ENCODE measurements around the gene SAPCD2. TPM values are rescaled to one million over a fixed set of nuclear protein-coding genes. Genes with fewer than 3 reads are reported as not detected.

Gene SAPCD2
- total and polyA plus RNA-seq, 2 of the 8 experiments (the other 6 are each of a cell fraction or from before 2014, with no cell fraction given): 12.7 to 32.1 TPM

- no peaks in the 10 kb centered on the region for H3K79me1 ChIP-seq (ENCODE audit: low read depth, low read length)
- CTCF ChIA-PET (ENCODE audit: partially characterized antibody): interaction anchor here (0.7 to 8.6 kb wide), 6 partner anchors 9 to 173 kb away, joined by 3 to 156 read pairs (median 4); partner anchors contain the start of genes RNF224 and SAPCD2
- no peak within 1 kb of the TSS for H3K14ac ChIP-seq (ENCODE audit: insufficient read length)
- H4K8ac ChIP-seq (ENCODE audit: extremely low read depth, insufficient read depth, low read length): peak within 1 kb of the TSS; percentile 25; the same call in 1 of the 2 replicates
- H3K23ac ChIP-seq (ENCODE audit: insufficient read length): no peak within 1 kb of the TSS
- H3K4me1 ChIP-seq (replicated peaks in 1 of 4; ENCODE audit: control insufficient read depth in 3 of 4, insufficient read depth in 4 of 4, low read length in 3 of 4): peaks cover 0 to 18% (median 11%) of the 10 kb centered on the region in 4 experiments; a peak in 5 of 7 replicates
- FAIRE-seq (no peak), DNase-seq (ENCODE audit: low read depth in 1 of 2, low spot score in 2 of 2) (peak in 1 of 2 experiments; percentile 74)
- H2BK5ac ChIP-seq (ENCODE audit: low read depth, low read length): no peak within 1 kb of the TSS
- peak within 1 kb of the TSS; percentile 18 to 65 (median 31) for H3K4me3 ChIP-seq (ENCODE audit: extremely low read depth in 1 of 4, insufficient read depth in 2 of 4, low read depth in 3 of 4, low read length in 4 of 4)
- H4K20me1 ChIP-seq (replicated peaks in 1 of 2; ENCODE audit: control insufficient read depth in 1 of 2, insufficient read depth in 2 of 2, low read length in 2 of 2): peaks cover 0 to 6% of the 10 kb centered on the region in 2 experiments
- H2BK12ac ChIP-seq (ENCODE audit: low read depth, low read length): peak within 1 kb of the TSS; percentile 75; the same call in 1 of the 2 replicates
- H2BK120ac ChIP-seq (replicated peaks; ENCODE audit: low read depth, low read length): no peak within 1 kb of the TSS
- POLR2A ChIA-PET (ENCODE audit: partially characterized antibody): interaction anchor here (0.9 to 1.3 kb wide), 3 partner anchors 10 to 187 kb away, joined by 3 read pairs; partner anchors contain the start of gene TUBB4B
- H4K91ac ChIP-seq (replicated peaks; ENCODE audit: insufficient read length, low read length): no peak within 1 kb of the TSS
- no peaks in the 10 kb centered on the region for H3K9me3 ChIP-seq (ENCODE audit: insufficient read depth in 2 of 2, low read depth in 1 of 2, low read length in 1 of 2)
- no peaks in the 10 kb centered on the region for H3K36me3 ChIP-seq (ENCODE audit: control insufficient read depth in 2 of 4, insufficient read depth in 4 of 4, low read length in 3 of 4)
- peaks cover 14 to 60% (median 47%) of the 10 kb centered on the region in 4 experiments for H3K27me3 ChIP-seq (replicated peaks in 1 of 4; ENCODE audit: control insufficient read depth in 3 of 4, extremely low read depth in 1 of 4, insufficient read depth in 3 of 4, low read length in 3 of 4)
- peak within 1 kb of the TSS; percentile 75; the same call in 1 of the 2 replicates for H2AK5ac ChIP-seq (ENCODE audit: low read depth, low read length)
- H3K79me2 ChIP-seq (ENCODE audit: control insufficient read depth in 1 of 2, insufficient read depth in 2 of 2, low read length in 2 of 2): no peaks in the 10 kb centered on the region
- 0 out of 2 replicates have a peak within 1 kb of the TSS, but pooled peaks have one; percentile 35 for H2AFZ ChIP-seq (ENCODE audit: low read length)
- H2BK15ac ChIP-seq (ENCODE audit: low read length): peak within 1 kb of the TSS; percentile 88; the same call in 1 of the 2 replicates
- peaks cover 9% of the 10 kb centered on the region; the same call in 1 of the 2 replicates for H3K23me2 ChIP-seq (ENCODE audit: low read depth, low read length)
- no peak within 1 kb of the TSS for H3K4ac ChIP-seq (replicated peaks; ENCODE audit: insufficient read length, low read depth, low read length)
- H4K5ac ChIP-seq (ENCODE audit: insufficient read length, low read depth, low read length): no peak within 1 kb of the TSS
- H3K27ac ChIP-seq (ENCODE audit: low read depth, low read length): no peak within 1 kb of the TSS
- H3K9ac ChIP-seq (replicated peaks in 1 of 4; ENCODE audit: extremely low read depth in 1 of 4, low read depth in 3 of 4, low read length in 3 of 4): no peak within 1 kb of the TSS
- H3K18ac ChIP-seq (ENCODE audit: extremely low read depth, low read length): peak within 1 kb of the TSS; percentile 78
- peak within 1 kb of the TSS; percentile 62 to 65 for H3K4me2 ChIP-seq (ENCODE audit: insufficient read depth in 1 of 2, low read depth in 2 of 2, low read length in 2 of 2)
- no peak within 1 kb of the TSS for H3K56ac ChIP-seq (replicated peaks; ENCODE audit: insufficient read length, low read depth, low read length)
- no peak within 1 kb of the TSS for H2BK20ac ChIP-seq (ENCODE audit: low read length)
- 34% methylated on average over 37 of the region's 90 CpGs; no CpG with 5 or more reads in 1 of the 2 experiments for WGBS, 2 experiments (ENCODE audit: extremely low coverage in 1 of 2, insufficient coverage in 1 of 2, insufficient read length in 1 of 2, insufficient replicate concordance in 2 of 2, low coverage in 1 of 2, low lambda C conversion rate in 2 of 2, missing lambda C conversion rate in 1 of 2)
- TF ChIP-seq E2F6 (IDR thresholded peaks at IDR 0.05) (peak; percentile 57), MAX (IDR thresholded peaks at IDR 0.05) (0 out of 2 replicates have a peak, but pooled peaks have one; percentile 37), EZH2 (IDR thresholded peaks at IDR 0.05; ENCODE audit: low read depth, low read length, severe bottlenecking) (peak; percentile 51), BACH1 (IDR thresholded peaks at IDR 0.05; ENCODE audit: low read length) (no peak), RAD21 (IDR thresholded peaks at IDR 0.05 in 1 of 2, conservative IDR thresholded peaks at IDR 0.05 in 1 of 2; ENCODE audit: low read depth in 2 of 2, low read length in 2 of 2) (no peak), SUZ12 (IDR thresholded peaks at IDR 0.05; ENCODE audit: low read length) (peak; percentile 9)
These were observed 16.1 kb downstream of the SAPCD2 start, which contains the start of gene ENTPD2 for GRCh38 chr9:137053944-137054931. TSS of gene ENTPD2 (minus strand) at chr9:137054061. CDS start at chr9:137053997, 64 bp downstream.
